Vagina (tissue), 2 donors: Measurements from ENCODE around the gene DOCK8. TPM values are rescaled to one million over a fixed set of nuclear protein-coding genes. Genes with fewer than 3 reads are reported as not detected.

Experiments
- DNase-seq, 2 donors: peaks; one replicate each; pipeline ENCODE4 v3.0.0-alpha.2; 2017; ENCODE audit errors: extremely low spot score in 2 of 2
- H3K27ac ChIP-seq: fragments of 200-600 bp; sonication (generic); one replicate; pipeline ENCODE4 v1.5.1; 2019
- H3K27me3 ChIP-seq: fragments of 200-600 bp; sonication (generic); one replicate; pipeline ENCODE4 v1.5.1; 2019
- H3K36me3 ChIP-seq, 2 donors: fragments of 200-600 bp; sonication (generic); one replicate each; pipeline ENCODE4 v1.5.1; 2017 to 2019
- H3K4me1 ChIP-seq: fragments of 200-600 bp; sonication (generic); one replicate; pipeline ENCODE4 v1.5.1; 2019
- H3K4me3 ChIP-seq, 2 donors: fragments of 200-600 bp; sonication (generic); 1 replicate in 1 of 2; 2 replicates in 1 of 2; pipeline ENCODE4 v1.5.1; 2016 to 2019
- H3K9me3 ChIP-seq: fragments of 200-600 bp; sonication (generic); one replicate; pipeline ENCODE4 v1.5.1; 2019
- POLR2A ChIP-seq, 2 donors: fragments of 450-650 bp; IDR thresholded peaks; one replicate each; pipeline ENCODE4 v1.6.1; 2017; ENCODE audit warnings: antibody characterized with exemption in 2 of 2, mild to moderate bottlenecking in 2 of 2, moderate library complexity in 2 of 2
- POLR2AphosphoS5 ChIP-seq, 2 donors: sonication (generic); formaldehyde crosslinking; IDR thresholded peaks; one replicate each; pipeline ENCODE4 v1.9.0; 2017; ENCODE audit warnings: antibody characterized with exemption in 2 of 2, mild to moderate bottlenecking in 2 of 2, low read depth in 1 of 2; ENCODE audit not compliant: insufficient read depth in 1 of 2
- intact Hi-C: fragments of 100-400 bp; cut with DNase I; formaldehyde crosslinking; loops from one replicate; pipeline ENCODE4 v1.15.1; 2023
- total RNA-seq: library from RNA; depleted of rRNA; stranded (reverse); fragments of >200 nt; gene quantifications from one replicate; pipeline ENCODE4 v1.2.3, GENCODE V29; 2016
- TF ChIP-seq, protein P1 (sequence below), 3 experiments: fragments of 450-650 bp in 2 of 3; fragments of 200-600 bp in 1 of 3; sonication (generic) in 1 of 3; IDR thresholded peaks; one replicate each; pipeline ENCODE4 v1.5.1; 2017 to 2019; ENCODE audit warnings: antibody characterized with exemption in 3 of 3, mild to moderate bottlenecking in 2 of 3, moderate library complexity in 2 of 3

Gene DOCK8
- total RNA-seq, 1 donor from 2014 or later: 18.4 TPM

DNA sequence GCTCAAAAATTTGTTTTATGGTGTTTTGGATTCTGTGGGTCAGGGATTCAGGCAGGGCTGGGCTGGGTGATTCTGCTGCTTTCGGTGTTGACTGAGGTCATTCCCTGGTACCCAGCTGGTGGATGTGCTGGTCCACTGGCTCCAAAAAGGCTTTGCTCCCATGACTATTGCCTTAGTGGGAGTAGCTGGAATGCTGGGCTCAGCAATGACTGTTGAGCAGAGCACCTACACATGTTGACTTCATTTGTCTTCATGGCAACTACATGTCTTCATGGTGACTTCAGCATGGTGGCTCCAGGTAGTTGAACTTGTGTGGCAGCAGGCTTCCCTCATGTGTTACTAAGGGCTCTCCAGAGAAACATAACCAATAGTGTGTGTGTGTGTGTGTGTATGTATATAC, 297.2 kb downstream of the DOCK8 start:
- no peak for TF ChIP-seq POLR2A (IDR thresholded peaks at IDR 0.05)
- TF ChIP-seq, protein P1, sequence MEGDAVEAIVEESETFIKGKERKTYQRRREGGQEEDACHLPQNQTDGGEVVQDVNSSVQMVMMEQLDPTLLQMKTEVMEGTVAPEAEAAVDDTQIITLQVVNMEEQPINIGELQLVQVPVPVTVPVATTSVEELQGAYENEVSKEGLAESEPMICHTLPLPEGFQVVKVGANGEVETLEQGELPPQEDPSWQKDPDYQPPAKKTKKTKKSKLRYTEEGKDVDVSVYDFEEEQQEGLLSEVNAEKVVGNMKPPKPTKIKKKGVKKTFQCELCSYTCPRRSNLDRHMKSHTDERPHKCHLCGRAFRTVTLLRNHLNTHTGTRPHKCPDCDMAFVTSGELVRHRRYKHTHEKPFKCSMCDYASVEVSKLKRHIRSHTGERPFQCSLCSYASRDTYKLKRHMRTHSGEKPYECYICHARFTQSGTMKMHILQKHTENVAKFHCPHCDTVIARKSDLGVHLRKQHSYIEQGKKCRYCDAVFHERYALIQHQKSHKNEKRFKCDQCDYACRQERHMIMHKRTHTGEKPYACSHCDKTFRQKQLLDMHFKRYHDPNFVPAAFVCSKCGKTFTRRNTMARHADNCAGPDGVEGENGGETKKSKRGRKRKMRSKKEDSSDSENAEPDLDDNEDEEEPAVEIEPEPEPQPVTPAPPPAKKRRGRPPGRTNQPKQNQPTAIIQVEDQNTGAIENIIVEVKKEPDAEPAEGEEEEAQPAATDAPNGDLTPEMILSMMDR (IDR thresholded peaks at IDR 0.05): no peak
- TF ChIP-seq POLR2AphosphoS5 (IDR thresholded peaks at IDR 0.05; ENCODE audit: insufficient read depth in 1 of 2, low read depth in 1 of 2): no peak
- H3K4me3 ChIP-seq: no peak overlapping the region
- H3K36me3 ChIP-seq: no peaks in the 10 kb centered on the region
- no peaks in the 10 kb centered on the region for H3K4me1 ChIP-seq
- H3K9me3 ChIP-seq: no peaks in the 10 kb centered on the region
- intact Hi-C loops: no loop called here
- no peak overlapping the region for H3K27ac ChIP-seq
- no peak for DNase-seq
- no peaks in the 10 kb centered on the region for H3K27me3 ChIP-seq

DNA sequence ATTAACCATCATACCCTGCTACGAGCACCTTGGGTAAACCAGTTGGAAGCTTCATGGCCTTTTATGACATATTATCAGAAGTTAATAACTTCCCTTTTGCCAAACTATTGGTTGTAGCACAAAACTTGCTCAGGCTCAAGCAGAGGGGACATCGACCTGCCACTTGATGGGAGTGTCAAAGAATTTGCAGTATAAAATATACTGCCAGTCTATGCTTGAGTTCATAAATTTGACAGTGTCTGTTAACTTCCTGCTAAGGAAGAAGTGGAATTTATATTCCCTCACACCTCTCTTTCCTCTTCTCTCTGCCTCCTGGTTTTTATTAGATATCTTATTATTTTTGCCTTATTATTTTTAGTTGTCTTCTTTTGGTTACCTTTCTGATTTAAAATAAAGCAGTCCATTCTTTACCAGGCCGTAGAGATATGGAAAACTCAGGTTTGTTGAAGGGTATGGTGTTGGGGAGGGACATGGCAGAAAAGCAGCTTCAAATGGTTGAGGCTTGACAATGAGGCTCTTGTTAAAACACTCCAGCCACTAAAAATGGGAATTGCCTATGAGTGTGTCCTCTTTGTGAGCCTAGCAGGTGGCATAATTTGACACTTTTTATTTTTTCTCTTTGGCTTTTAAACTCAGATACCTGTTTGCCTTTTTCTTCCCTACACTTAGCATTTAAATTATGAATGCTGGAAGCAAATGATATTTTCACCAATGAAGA, 298.0 kb downstream of the DOCK8 start:
- H3K9me3 ChIP-seq: no peaks in the 10 kb centered on the region
- H3K27ac ChIP-seq: no peak overlapping the region
- no peaks in the 10 kb centered on the region for H3K4me1 ChIP-seq
- intact Hi-C loops: no loop called here
- no peaks in the 10 kb centered on the region for H3K36me3 ChIP-seq
- H3K4me3 ChIP-seq: no peak overlapping the region
- no peak for DNase-seq
- no peaks in the 10 kb centered on the region for H3K27me3 ChIP-seq
- TF ChIP-seq, protein P1 (IDR thresholded peaks at IDR 0.05): no peak
- no peak for TF ChIP-seq POLR2AphosphoS5 (IDR thresholded peaks at IDR 0.05; ENCODE audit: insufficient read depth in 1 of 2, low read depth in 1 of 2)
- TF ChIP-seq POLR2A (IDR thresholded peaks at IDR 0.05): no peak

Other genes with a start within 250 kb of the DOCK8 start
- gene WASHC1, start 185.4 kb upstream of the DOCK8 start, total RNA-seq: 7.6 TPM
- not detected for gene FOXD4, start 96.4 kb upstream of the DOCK8 start, total RNA-seq
- gene ZNG1A, start 35.8 kb upstream of the DOCK8 start, total RNA-seq: 19.4 TPM